GM18502 (cell line): Measurements from ENCODE around the gene MPL.

ENCODE experiments used
- ATAC-seq: cut with Tn5 transposase; IDR thresholded peaks from one replicate; pipeline ENCODE4 v1.9.1; 2021; ENCODE audit warnings: mild to moderate bottlenecking; ENCODE audit not compliant: unreplicated experiment, poor library complexity

MPL gene

GRCh38 chr1:43321331-43321891 lies 16.2 kb upstream of the MPL start:
- ATAC-seq, result no peak

DNA sequence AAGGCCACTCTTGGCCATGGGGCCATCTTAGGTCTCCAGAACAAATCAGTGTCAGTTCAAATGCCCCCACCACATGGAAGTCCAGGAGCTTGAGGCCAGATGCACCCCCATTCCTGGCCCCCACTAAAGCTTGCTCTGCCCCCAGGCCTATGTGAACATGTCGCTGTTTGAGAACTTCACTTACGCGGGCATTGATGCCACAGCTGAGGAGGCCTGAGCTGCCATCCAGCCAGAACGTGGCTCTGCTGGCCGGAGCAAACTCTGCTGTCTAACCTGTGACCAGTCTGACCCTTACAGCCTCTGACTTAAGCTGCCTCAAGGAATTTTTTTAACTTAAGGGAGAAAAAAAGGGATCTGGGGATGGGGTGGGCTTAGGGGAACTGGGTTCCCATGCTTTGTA lies 15.1 kb upstream of the MPL start:
- no peak for ATAC-seq

DNA sequence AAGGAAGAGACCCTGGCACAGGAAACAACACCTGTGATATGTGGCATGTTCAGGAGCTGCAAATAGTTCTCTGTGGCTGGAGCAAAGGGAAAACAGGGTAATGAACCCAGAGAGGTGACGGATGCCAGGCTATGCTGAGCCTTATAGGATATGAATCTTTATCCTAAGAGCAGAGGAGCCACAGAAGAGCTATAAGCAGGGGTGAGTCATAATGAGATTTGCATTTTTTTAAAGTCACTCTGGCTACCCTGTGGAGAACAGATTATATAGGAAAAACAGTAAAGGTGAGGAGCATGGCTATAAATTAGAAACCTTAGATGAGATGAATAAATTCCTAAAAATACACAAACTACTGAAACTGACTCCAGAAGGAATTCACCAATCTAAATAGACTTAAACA lies 12.8 kb upstream of the MPL start:
- no peak for ATAC-seq

- no peak for ATAC-seq
These were observed 12.2 kb upstream of the MPL start for GRCh38 chr1:43325381-43325780.

DNA sequence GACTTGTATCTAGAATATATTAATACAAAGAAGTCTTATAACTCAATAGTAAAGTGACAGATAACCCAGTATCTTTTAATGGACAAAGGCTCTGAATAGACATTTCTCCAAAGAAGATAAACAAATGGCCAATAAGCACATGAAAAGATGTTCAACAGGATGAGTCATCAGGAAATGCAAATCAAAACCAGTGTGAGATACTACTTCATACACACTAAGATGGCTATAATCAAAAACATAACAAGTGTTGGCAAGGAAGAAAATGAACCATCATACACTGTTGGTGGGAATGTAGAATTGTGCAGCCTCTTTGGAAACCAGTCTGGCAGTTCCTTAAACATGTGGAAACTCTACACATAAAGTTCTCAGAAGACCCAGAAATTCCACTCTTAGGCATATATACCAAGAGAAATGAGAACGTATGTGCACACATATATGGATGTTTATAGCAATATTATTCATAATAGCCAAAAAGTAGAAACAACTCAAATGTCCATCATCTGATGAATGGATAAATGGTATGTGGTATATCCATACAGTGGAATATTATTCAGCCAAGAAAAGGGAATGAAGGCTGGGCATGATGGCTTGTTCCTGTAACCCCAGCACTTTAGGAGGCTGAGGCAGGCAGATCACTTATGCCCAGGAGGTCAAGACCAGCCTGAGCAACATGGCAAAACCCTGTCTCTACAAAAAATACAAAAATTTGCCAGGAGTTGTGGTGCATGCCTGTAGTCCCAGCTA lies 9.9 kb upstream of the MPL start:
- ATAC-seq, result no peak

GRCh38 chr1:43329995-43330751 lies 7.4 kb upstream of the MPL start:
- ATAC-seq, result no peak

DNA sequence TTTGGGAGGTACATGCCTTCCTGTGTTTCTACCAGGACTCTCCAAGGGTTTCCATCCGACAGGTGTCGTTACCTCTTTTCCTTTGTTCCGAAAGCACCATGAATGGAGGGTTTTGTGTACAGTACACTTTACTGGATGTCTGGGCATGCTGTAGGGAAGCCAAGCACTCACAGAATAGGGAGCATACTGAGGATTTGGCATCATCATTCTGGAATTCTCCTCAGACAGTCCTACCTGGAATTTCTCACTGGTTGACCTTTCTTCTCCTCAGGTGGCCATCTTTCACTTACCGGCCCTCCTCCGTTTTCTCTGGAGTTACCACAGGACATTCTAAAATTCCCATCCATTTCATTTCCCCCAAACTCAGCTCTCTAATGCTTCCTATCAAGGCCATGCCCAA lies 5.9 kb upstream of the MPL start:
- no peak for ATAC-seq

- no peak for ATAC-seq
These were observed 3.0 kb upstream of the MPL start for GRCh38 chr1:43334453-43335205.

DNA sequence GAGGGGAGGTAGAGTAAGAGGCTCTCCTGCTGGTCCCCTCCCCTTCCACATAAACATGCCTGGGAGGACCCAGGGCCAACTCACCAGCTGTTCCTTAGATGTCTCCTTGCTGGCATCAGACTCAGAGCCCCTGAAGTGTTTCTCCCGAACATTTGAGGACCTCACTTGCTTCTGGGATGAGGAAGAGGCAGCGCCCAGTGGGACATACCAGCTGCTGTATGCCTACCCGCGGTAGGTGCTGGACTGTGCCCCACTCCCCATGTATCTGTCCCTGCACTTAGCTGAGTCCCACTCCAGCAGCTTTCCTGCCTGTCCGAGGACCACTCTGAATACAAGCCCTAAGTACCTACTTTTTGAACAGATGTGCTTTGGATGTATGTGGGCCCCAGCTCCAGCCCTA lies 383 bp downstream of the MPL start:
- ATAC-seq, result no peak

DNA sequence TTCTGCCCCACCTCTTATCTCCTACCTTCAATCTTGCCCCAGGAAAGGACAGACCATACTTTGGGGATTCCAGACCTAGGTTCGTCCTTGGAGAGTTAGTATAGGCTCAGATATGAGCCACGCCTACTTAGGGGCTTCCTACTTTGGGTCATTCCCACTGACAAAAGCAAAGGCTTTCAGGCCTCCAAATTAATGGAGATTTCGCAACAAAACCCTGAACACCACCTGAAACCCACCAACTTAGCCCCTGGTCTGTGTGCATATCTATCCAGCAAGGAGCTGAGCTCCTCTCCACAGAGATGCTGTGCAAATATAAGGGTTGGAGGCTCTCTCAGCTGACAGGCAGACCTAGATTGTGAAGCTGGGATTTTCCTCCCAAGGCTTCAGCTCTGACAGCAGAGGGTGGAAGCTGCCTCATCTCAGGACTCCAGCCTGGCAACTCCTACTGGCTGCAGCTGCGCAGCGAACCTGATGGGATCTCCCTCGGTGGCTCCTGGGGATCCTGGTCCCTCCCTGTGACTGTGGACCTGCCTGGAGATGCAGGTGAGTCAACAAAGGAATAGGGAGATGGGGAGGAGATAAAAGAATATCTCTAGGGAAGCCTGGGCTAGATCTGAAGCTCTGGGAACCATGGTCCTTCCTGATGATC lies 2.1 kb downstream of the MPL start:
- no peak for ATAC-seq

DNA sequence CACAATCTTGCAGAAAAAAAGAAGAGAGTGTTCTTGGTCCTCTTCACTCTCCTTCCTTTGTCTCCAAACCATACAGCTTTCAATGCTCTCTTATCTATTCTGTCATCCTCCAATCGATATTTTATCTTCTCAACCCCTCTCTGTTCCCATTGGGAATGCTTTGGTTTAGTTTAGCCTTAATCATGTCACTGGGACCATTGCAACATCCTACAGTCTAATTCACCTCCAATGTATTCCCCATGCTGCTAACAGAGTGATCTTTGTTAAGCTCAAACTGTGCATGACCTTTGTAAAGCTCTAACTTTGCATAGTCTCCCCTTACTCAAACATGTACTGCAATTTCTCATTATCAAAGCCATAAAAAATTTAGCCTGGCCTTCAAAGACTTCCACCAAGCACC lies 2.9 kb downstream of the MPL start:
- ATAC-seq, result no peak

- ATAC-seq, result no peak
These were observed 6.7 kb downstream of the MPL start for GRCh38 chr1:43344267-43344850.

GRCh38 chr1:43345120-43345519 lies 7.5 kb downstream of the MPL start:
- ATAC-seq, result no peak

DNA sequence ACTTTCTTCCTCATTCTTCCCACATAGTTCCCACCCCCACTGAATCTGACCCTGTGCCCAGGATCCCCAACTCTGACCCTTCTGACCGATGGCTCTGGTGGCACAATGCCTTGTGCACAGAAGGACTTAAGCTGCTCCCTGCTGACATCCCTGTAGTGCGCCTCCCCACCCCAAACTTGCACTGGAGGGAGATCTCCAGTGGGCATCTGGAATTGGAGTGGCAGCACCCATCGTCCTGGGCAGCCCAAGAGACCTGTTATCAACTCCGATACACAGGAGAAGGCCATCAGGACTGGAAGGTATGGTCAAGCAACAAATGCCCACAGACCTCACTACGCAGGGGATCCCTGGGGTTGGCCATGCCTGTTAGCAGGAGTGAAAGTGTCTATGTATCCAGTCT lies 9.0 kb downstream of the MPL start:
- ATAC-seq, result no peak

DNA sequence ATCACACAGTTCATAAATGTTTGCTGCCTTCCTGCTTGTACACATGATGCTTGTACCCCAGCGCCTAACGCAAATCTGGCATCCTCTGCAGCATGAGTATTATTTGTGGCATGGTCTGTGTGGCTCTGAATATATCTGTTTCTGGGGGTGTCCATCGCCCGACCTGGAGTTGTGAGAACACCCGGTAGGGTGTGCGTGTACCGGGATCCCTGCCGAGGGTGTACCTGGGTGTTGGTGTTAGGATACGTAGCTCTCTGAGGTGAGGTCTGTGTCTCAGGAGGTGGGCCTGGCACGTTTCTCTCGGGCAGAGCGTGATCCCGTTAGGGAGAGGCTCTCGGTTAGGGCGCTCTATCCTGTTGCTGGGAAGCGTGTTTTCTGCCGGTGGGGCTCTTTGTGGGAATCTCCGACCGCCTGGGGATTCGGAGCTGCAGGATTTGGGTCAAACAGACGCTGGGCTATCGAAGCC lies 10.8 kb downstream of the MPL start:
- no peak for ATAC-seq

DNA sequence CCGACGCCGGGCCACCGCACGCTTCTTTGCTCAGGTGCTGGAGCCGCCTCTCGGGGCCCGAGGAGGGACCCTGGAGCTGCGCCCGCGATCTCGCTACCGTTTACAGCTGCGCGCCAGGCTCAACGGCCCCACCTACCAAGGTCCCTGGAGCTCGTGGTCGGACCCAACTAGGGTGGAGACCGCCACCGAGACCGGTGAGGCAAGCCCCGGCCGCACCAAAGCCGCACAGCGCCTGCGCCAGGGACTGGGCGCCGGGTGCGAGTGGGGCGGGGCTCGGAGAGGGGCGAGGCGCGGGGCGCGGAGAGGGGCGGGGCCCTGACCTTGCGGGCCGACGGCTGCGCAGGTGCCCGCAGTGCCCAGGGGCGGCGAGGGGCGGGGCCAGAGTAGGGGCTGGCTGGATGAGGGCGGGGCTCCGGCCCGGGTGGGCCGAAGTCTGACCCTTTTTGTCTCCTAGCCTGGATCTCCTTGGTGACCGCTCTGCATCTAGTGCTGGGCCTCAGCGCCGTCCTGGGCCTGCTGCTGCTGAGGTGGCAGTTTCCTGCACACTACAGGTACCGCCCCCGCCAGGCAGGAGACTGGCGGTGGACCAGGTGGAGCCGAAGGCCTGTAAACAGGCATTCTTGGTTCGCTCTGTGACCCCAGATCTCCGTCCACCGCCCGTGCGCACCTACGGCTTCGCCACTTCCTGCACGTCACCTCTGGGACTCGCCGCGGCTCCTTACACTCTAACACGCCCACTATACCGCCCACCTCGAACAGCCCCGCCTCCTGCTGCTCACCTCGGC lies 11.4 kb downstream of the MPL start:
- ATAC-seq, result no peak

DNA sequence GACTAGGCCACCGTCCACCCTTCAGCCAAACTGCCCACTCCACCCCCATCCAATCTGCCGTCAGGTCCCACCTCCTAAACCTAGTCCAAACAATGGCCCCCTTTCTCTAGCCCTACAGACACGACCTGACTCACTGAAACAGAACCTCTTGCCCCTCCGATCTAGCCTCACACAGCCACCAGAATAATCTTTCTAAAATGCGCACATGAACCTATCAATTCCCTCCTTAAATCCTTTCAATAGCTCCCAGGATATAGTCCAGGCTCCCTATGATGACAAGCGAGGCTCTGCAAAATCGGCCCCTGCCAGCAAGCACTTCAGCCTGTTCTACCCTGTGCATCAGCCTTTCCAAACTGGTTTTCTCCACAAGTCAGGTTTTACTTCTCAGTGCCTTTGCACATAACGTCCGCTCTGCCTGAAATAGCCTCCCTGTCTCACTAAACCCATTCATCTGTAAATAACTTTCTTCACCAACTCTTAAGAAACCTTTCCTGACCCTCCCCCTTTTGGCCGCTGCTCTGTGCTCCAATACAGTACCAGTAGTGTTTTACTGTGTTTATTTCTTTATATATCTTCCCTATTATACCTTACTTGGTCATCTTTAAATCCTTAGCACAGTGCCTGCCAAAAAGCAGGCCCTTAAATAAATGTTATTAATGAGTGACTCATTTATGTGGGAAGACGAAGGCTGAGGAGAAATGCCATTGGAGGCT lies 12.1 kb downstream of the MPL start:
- ATAC-seq, result no peak

DNA sequence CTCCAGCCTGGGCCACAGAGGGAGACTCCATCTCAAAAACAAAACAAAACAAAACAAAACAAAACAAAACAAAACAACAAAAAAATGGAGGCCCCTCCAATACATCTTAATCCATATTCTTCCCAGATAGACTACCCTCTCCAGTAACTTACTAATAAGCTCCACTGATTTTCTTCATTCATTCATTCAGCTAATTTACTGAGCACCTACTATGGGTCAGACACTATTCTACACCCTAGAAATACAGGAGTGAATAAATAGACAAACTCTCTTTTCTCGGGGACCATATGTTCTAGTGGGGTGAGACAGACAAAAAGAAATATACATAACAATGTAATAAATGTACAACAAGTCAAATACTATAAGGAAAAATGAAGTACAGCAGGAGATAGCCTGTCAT lies 13.4 kb downstream of the MPL start:
- ATAC-seq, result no peak
